ENCODE results near the gene GLIS1.

DNA sequence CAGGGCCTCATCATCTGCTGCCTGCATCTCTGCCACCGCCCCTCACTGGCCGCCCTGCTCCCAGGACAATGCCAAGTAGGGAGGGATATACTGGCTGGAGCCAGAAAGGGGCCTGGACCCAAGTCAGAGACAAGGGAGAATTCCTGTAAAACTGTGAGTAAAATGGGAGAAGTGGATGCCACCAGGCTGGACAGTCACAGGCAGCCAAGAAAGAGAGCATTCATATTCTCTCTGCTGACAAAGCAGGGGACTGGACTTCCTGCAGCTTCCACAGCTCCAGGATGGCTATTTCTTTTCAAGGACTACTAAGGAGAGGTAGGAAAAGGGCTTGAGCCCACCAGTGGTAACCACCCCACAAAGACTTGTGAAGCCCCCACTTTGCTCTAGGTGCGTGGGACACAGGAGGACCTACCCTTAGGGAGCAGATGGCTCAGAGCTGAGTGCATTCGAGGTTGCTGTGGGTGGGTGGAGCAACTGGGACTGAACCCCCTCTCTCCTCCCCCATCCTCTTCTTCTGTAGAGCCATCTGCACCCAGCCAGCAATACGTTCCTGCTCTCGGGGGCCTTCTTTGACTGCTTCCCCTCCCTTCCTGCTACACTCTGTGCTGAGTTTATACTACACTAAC, 57.5 kb downstream of the GLIS1 start:
- TF ChIP-seq, protein P1, sequence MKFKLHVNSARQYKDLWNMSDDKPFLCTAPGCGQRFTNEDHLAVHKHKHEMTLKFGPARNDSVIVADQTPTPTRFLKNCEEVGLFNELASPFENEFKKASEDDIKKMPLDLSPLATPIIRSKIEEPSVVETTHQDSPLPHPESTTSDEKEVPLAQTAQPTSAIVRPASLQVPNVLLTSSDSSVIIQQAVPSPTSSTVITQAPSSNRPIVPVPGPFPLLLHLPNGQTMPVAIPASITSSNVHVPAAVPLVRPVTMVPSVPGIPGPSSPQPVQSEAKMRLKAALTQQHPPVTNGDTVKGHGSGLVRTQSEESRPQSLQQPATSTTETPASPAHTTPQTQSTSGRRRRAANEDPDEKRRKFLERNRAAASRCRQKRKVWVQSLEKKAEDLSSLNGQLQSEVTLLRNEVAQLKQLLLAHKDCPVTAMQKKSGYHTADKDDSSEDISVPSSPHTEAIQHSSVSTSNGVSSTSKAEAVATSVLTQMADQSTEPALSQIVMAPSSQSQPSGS (CRISPR knock-in tag; IDR thresholded peaks at IDR 0.05; ENCODE audit: borderline replicate concordance, low read depth), result no peak
- TF ChIP-seq FOXP4 (CRISPR knock-in tag; IDR thresholded peaks at IDR 0.05) (no peak), CTCF (IDR thresholded peaks at IDR 0.05) (no peak), ATF1 (CRISPR knock-in tag; IDR thresholded peaks at IDR 0.05) (no peak), FOXJ3 (CRISPR knock-in tag; IDR thresholded peaks at IDR 0.05; ENCODE audit: borderline replicate concordance) (no peak), USF1 (CRISPR knock-in tag; IDR thresholded peaks at IDR 0.05) (no peak), FOXK1 (CRISPR knock-in tag; IDR thresholded peaks at IDR 0.05) (no peak), TP53 (CRISPR knock-in tag; IDR thresholded peaks at IDR 0.05) (no peak)
